GM11168 (cell line): ENCODE results near the gene C1GALT1C1.

Experiments used
- in situ Hi-C: fragments of 300-500 bp; cut with MboI; formaldehyde crosslinking; loops from one replicate; pipeline ENCODE4 v1.12.0; 2022; ENCODE audit warnings: low sequenced_read_pairs; ENCODE audit not compliant: unreplicated experiment

The C1GALT1C1 gene

DNA sequence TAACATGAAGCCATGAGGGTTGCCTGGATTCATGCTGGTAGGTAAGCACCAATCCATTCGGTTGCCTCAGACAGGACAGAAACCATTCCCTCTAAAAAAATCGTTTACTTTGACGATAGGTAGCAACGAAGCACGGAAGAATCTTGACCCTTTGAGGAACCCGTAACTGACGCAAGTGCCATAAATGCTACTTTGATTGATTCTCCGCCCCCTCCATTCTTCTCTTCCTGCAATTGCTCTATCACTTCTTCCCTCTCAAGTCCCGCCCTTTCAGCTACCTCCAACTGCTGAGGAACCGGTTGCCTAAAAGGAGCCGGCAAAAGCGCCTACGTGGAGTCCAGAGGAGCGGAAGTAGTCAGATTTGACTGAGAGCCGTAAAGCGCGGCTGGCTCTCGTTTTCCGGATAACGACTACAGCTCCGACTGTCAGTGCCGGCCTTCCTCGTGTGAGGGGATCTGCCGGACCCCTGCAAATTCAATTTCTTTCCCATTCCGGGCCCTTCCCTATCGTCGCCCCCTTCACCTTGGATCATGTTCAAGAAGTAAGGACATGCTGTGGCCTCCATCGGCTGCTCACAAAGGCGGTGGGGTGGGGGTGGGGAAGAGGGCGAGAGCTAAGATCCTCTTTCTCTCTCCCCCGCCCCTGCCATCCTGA lies 26.0 kb downstream of the C1GALT1C1 start, which contains the start of gene MCTS1:
MCTS1 (plus strand) TSS at position 395 of the 654 bp plus-strand sequence; CDS start at position 531, 136 bp downstream.
- in situ Hi-C loops, result loop anchor here (5.0 kb wide), 1 partner anchor 42 kb away; the partner anchor contains the start of gene CUL4B

- in situ Hi-C loops, result no loop called here
These were observed 44.2 kb downstream of the C1GALT1C1 start for GRCh38 chrX:120585702-120586101.
